Testis (tissue), 3 donors: ENCODE results near the gene TBC1D5. TPM values are rescaled to one million over a fixed set of nuclear protein-coding genes. Genes with fewer than 3 reads are reported as not detected.

ENCODE experiments used
- DNase-seq: peaks from one replicate; pipeline ENCODE4 v3.0.0-alpha.2; 2019
- H3K27ac ChIP-seq, 2 donors: fragments of 200-600 bp; sonication (generic); one replicate each; pipeline ENCODE4 v1.5.1; 2019
- H3K27me3 ChIP-seq: fragments of 200-600 bp; sonication (generic); one replicate; pipeline ENCODE4 v1.5.1; 2019
- H3K36me3 ChIP-seq: fragments of 200-600 bp; sonication (generic); one replicate; pipeline ENCODE4 v1.5.1; 2017; ENCODE audit warnings: low read depth; ENCODE audit errors: missing control alignments
- H3K4me1 ChIP-seq: fragments of 200-600 bp; sonication (generic); one replicate; pipeline ENCODE4 v1.5.1; 2019
- H3K4me3 ChIP-seq, 2 donors: fragments of 200-600 bp; sonication (generic); one replicate each; pipeline ENCODE4 v1.5.1; 2017 to 2019
- H3K9me3 ChIP-seq: fragments of 200-600 bp; sonication (generic); one replicate; pipeline ENCODE4 v1.5.1; 2017
- POLR2A ChIP-seq: fragments of 450-650 bp; IDR thresholded peaks from one replicate; pipeline ENCODE4 v1.6.1; 2017; ENCODE audit warnings: antibody characterized with exemption, mild to moderate bottlenecking, moderate library complexity
- WGBS, 2 donors: methylation state at CpG; one replicate each; pipeline ENCODE4 v1.1.5; 2018; 5-methylcytosine and 5-hydroxymethylcytosine counted together
- intact Hi-C: fragments of 100-400 bp; cut with DNase I; formaldehyde crosslinking; loops from one replicate; pipeline ENCODE4 v1.15.1; 2023; ENCODE audit warnings: low total_unique reads
- polyA plus RNA-seq: library from polyadenylated mRNA; stranded (reverse); fragments of 350-450 nt; fragmentation: Illumina TruSeq; extraction: RNeasy Lipid Tissue Mini Kit (QIAGEN cat#74804); gene quantifications from one replicate; pipeline ENCODE4 v1.2.3, GENCODE V29; 2014; ENCODE audit warnings: low read depth, low replicate concordance; ENCODE audit not compliant: insufficient read depth
- total RNA-seq, 2 donors: library from RNA; depleted of rRNA; stranded (reverse); fragments of >200 nt; gene quantifications; one replicate each; pipeline ENCODE4 v1.2.3, GENCODE V29; 2016
- TF ChIP-seq, protein P1 (sequence below), 3 experiments: fragments of 450-650 bp in 2 of 3; fragments of 200-600 bp in 1 of 3; sonication (generic) in 1 of 3; IDR thresholded peaks; one replicate each; pipeline ENCODE4 v1.5.1; 2016 to 2019; ENCODE audit warnings: antibody characterized with exemption in 3 of 3, mild to moderate bottlenecking in 2 of 3, moderate library complexity in 1 of 3

TBC1D5 gene
- total and polyA plus RNA-seq, 3 donors from 2014 or later, result 47.8 to 98.1 (median 95.4) TPM

- 88 to 91% methylated on average over 3 of the region's 3 CpGs for WGBS, 2 donors
- intact Hi-C loops, result no loop called here
- H3K36me3 ChIP-seq, result no peaks in the 10 kb centered on the region
These were observed 272.9 kb downstream of the TBC1D5 start for GRCh38 chr3:17469520-17469919.

DNA sequence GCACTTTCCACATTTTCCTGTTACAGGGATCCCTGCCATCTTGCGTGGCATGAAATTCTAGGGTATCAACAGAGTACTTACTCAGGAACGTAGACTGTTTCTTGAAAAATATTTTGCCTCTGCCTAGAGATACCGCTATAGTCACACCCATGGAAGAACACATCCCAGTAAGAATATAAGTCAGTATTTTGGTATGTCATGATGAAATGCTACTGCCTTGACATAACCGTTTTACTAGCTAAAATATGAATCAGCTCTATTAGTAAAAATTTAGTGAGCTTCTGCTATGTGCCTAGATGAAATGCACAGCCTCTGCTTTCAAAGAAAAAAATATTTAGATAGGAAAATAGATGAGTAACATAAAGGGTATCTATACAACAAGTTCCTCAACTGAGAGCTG is 276.4 kb downstream of the TBC1D5 start:
- DNase-seq, result no peak
- Histone ChIP-seq H3K27ac (no peak overlapping the region), H3K4me3 (no peak overlapping the region), H3K27me3 (no peaks in the 10 kb centered on the region), H3K36me3 (no peaks in the 10 kb centered on the region), H3K9me3 (no peaks in the 10 kb centered on the region), H3K4me1 (no peaks in the 10 kb centered on the region)
- no peak for TF ChIP-seq POLR2A
- TF ChIP-seq, protein P1, sequence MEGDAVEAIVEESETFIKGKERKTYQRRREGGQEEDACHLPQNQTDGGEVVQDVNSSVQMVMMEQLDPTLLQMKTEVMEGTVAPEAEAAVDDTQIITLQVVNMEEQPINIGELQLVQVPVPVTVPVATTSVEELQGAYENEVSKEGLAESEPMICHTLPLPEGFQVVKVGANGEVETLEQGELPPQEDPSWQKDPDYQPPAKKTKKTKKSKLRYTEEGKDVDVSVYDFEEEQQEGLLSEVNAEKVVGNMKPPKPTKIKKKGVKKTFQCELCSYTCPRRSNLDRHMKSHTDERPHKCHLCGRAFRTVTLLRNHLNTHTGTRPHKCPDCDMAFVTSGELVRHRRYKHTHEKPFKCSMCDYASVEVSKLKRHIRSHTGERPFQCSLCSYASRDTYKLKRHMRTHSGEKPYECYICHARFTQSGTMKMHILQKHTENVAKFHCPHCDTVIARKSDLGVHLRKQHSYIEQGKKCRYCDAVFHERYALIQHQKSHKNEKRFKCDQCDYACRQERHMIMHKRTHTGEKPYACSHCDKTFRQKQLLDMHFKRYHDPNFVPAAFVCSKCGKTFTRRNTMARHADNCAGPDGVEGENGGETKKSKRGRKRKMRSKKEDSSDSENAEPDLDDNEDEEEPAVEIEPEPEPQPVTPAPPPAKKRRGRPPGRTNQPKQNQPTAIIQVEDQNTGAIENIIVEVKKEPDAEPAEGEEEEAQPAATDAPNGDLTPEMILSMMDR (IDR thresholded peaks at IDR 0.05), result no peak
- intact Hi-C loops, result no loop called here
- 98% methylated on average over 4 of the region's 4 CpGs for WGBS, 2 donors

More at GRCh38 chr3:17469520-17469919, 272.9 kb downstream of the TBC1D5 start:
- no peak for DNase-seq
- H3K4me3 ChIP-seq, result no peak overlapping the region
- no peaks in the 10 kb centered on the region for H3K4me1 ChIP-seq
- TF ChIP-seq POLR2A, result no peak
- TF ChIP-seq, protein P1 (IDR thresholded peaks at IDR 0.05), result no peak
- no peak overlapping the region for H3K27ac ChIP-seq
- H3K27me3 ChIP-seq, result no peaks in the 10 kb centered on the region
- H3K9me3 ChIP-seq, result no peaks in the 10 kb centered on the region

- no peak overlapping the region for H3K27ac ChIP-seq
- WGBS, 2 donors, result 59 to 60% methylated on average over 3 of the region's 3 CpGs
- DNase-seq, result no peak
- H3K4me1 ChIP-seq, result no peaks in the 10 kb centered on the region
- intact Hi-C loops, result no loop called here
- H3K27me3 ChIP-seq, result no peaks in the 10 kb centered on the region
- no peaks in the 10 kb centered on the region for H3K9me3 ChIP-seq
- no peaks in the 10 kb centered on the region for H3K36me3 ChIP-seq
- TF ChIP-seq POLR2A, result no peak
- TF ChIP-seq, protein P1 (IDR thresholded peaks at IDR 0.05), result no peak
- no peak overlapping the region for H3K4me3 ChIP-seq
These were observed 282.9 kb downstream of the TBC1D5 start for GRCh38 chr3:17459470-17459993.

DNA sequence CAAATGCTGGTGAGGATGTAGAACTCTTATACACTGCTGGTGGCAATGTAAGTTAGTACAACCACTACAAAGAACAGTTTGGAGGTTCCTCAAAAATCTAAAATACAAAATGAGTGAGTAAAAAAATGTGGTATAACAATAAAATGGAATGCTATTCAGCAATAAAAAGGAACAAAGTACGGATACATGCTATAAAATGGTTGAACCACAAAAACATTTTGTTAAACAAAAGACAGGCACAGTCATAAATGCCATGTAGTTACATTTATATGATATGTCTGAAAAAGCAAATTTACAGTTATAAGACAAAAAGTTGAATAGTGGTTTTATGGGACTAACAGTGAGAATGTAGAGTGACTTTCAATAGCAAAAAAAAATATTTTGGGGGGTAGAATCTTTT is 285.8 kb downstream of the TBC1D5 start:
- Histone ChIP-seq H3K4me3 (no peak overlapping the region), H3K27me3 (no peaks in the 10 kb centered on the region), H3K27ac (no peak overlapping the region), H3K9me3 (no peaks in the 10 kb centered on the region), H3K4me1 (no peaks in the 10 kb centered on the region), H3K36me3 (no peaks in the 10 kb centered on the region)
- no peak for DNase-seq
- no peak for TF ChIP-seq POLR2A
- TF ChIP-seq, protein P1 (IDR thresholded peaks at IDR 0.05), result no peak
- intact Hi-C loops, result no loop called here
- 86 to 94% methylated on average over 1 of the region's 1 CpG for WGBS, 2 donors

GRCh38 chr3:17456046-17456445 is 286.4 kb downstream of the TBC1D5 start:
- no peaks in the 10 kb centered on the region for H3K4me1 ChIP-seq
- H3K4me3 ChIP-seq, result no peak overlapping the region
- no peaks in the 10 kb centered on the region for H3K9me3 ChIP-seq
- intact Hi-C loops, result no loop called here
- TF ChIP-seq POLR2A, result no peak
- TF ChIP-seq, protein P1 (IDR thresholded peaks at IDR 0.05), result no peak
- no peak overlapping the region for H3K27ac ChIP-seq
- no peaks in the 10 kb centered on the region for H3K36me3 ChIP-seq
- no peak for DNase-seq
- no peaks in the 10 kb centered on the region for H3K27me3 ChIP-seq
